WI38 (cell line): ENCODE data around the gene CACNA2D3.

Experiments used
- H3K4me3 ChIP-seq: 2 replicates; pipeline ENCODE4 v1.5.1; 2011; ENCODE audit warnings: low read depth, mild to moderate bottlenecking, control low read depth, low read length
- TF ChIP-seq, protein P1 (sequence below): IDR thresholded peaks from 2 replicates; pipeline ENCODE4 v1.5.1; 2012; ENCODE audit warnings: low read depth, mild to moderate bottlenecking, control low read depth, low read length

Gene CACNA2D3

DNA sequence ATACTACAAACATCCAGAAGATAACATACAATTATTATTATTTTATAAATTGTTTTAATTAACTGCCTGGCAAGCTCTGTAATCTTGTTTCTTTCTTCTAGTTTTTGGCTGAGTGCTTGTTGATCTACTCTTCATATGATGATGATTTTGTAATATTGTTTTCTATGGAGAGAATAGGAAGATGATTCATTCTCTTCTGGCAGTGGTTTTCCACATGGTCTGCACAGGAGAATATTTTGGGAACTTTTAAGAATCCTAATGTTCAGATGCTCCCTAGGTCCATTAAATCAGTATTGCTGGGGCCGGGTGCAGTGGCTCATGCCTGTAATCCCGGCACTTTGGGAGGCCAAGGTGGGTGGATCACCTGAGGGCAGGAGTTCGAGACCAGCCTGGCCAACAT lies 37.6 kb downstream of the CACNA2D3 start:
- H3K4me3 ChIP-seq = no peak overlapping the region
- TF ChIP-seq, protein P1, sequence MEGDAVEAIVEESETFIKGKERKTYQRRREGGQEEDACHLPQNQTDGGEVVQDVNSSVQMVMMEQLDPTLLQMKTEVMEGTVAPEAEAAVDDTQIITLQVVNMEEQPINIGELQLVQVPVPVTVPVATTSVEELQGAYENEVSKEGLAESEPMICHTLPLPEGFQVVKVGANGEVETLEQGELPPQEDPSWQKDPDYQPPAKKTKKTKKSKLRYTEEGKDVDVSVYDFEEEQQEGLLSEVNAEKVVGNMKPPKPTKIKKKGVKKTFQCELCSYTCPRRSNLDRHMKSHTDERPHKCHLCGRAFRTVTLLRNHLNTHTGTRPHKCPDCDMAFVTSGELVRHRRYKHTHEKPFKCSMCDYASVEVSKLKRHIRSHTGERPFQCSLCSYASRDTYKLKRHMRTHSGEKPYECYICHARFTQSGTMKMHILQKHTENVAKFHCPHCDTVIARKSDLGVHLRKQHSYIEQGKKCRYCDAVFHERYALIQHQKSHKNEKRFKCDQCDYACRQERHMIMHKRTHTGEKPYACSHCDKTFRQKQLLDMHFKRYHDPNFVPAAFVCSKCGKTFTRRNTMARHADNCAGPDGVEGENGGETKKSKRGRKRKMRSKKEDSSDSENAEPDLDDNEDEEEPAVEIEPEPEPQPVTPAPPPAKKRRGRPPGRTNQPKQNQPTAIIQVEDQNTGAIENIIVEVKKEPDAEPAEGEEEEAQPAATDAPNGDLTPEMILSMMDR = no peak

GRCh38 chr3:54163441-54163840 lies 41.1 kb downstream of the CACNA2D3 start:
- H3K4me3 ChIP-seq = no peak overlapping the region
- TF ChIP-seq, protein P1 = no peak

- H3K4me3 ChIP-seq = no peak overlapping the region
- TF ChIP-seq, protein P1 = no peak
These were observed 42.0 kb downstream of the CACNA2D3 start for GRCh38 chr3:54164192-54164975.

- no peak overlapping the region for H3K4me3 ChIP-seq
- TF ChIP-seq, protein P1 = no peak
These were observed 43.5 kb downstream of the CACNA2D3 start for GRCh38 chr3:54165865-54166264.

DNA sequence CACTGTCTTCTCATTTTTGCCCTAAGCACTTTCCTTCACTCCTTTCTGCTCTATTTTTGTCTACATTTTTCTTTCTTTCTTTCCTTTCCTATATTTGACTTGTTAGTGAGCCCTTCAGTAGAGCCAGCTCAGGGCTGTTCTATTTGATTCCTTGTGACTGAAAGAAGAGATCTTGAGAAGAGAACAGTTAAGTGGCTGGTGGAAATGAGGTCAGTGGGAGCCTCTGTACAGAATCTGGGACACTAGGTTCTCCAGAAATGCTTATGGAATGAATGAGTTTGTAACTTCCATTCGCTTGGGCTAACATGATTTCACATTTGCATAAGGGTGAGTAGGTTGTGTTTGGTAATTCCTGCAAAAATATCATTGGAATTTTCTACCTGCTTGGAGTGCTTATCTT lies 45.6 kb downstream of the CACNA2D3 start:
- no peak overlapping the region for H3K4me3 ChIP-seq
- TF ChIP-seq, protein P1 = no peak

- H3K4me3 ChIP-seq = no peak overlapping the region
- TF ChIP-seq, protein P1 = no peak
These were observed 46.1 kb downstream of the CACNA2D3 start for GRCh38 chr3:54168451-54168850.

DNA sequence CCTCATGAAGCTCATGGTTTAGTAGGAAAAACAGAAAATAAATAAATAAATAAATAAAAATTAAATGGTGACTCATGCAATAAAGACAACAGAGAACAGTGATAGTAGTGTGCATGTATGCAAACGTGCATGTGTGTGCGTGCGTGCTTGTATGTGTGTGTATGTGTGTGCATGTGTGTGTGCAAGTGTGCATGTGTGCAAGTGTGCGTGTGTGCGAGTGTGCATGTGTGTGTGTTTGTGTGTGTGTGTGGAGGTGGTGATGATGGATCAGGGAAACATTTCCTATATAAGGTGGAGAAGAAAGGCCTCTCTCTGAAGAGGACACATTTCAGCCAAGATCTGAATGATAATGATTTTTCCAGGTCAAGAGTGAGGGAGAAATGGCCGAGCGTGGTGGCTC lies 47.2 kb downstream of the CACNA2D3 start:
- H3K4me3 ChIP-seq = no peak overlapping the region
- TF ChIP-seq, protein P1 = no peak
